HG02571 (cell line): ENCODE results near the gene PBX4.
A peak's percentile ranks its signal among the peaks of the same experiment; 100 is the strongest.

Source experiments
- ATAC-seq: cut with Tn5 transposase; IDR thresholded peaks from one replicate; pipeline ENCODE4 v1.9.1; 2021; ENCODE audit warnings: mild to moderate bottlenecking, moderate library complexity; ENCODE audit not compliant: unreplicated experiment

PBX4 gene

GRCh38 chr19:19649580-19649995 is 31.1 kb upstream of the PBX4 start:
- ATAC-seq, result no peak

- ATAC-seq, result no peak
These were observed 30.7 kb upstream of the PBX4 start for GRCh38 chr19:19649155-19649554.

GRCh38 chr19:19647037-19647835 is 28.7 kb upstream of the PBX4 start:
- ATAC-seq, result no peak

GRCh38 chr19:19645233-19645870 is 26.9 kb upstream of the PBX4 start:
- ATAC-seq, result no peak

- no peak for ATAC-seq
These were observed 25.5 kb upstream of the PBX4 start for GRCh38 chr19:19644054-19644388.

- peak; percentile 71 for ATAC-seq
These were observed 24.9 kb upstream of the PBX4 start, which contains the start of gene GMIP for GRCh38 chr19:19643158-19644053. Gene GMIP, minus strand, starts transcription at chr19:19643657. Its CDS starts 128 bp downstream, at chr19:19643529.

GRCh38 chr19:19642506-19643157 is 24.1 kb upstream of the PBX4 start:
- ATAC-seq, result no peak

GRCh38 chr19:19637523-19638251 is 19.2 kb upstream of the PBX4 start:
- ATAC-seq, result no peak

GRCh38 chr19:19637186-19637522 is 18.7 kb upstream of the PBX4 start:
- ATAC-seq, result no peak

GRCh38 chr19:19636573-19637185 is 18.2 kb upstream of the PBX4 start:
- no peak for ATAC-seq

- no peak for ATAC-seq
These were observed 16.8 kb upstream of the PBX4 start for GRCh38 chr19:19635313-19635702.

- ATAC-seq, result no peak
These were observed 16.2 kb upstream of the PBX4 start for GRCh38 chr19:19634516-19635312.

GRCh38 chr19:19633711-19634515 is 15.4 kb upstream of the PBX4 start:
- ATAC-seq, result no peak

GRCh38 chr19:19632661-19633060 is 14.2 kb upstream of the PBX4 start:
- no peak for ATAC-seq

- ATAC-seq, result no peak
These were observed 12.9 kb upstream of the PBX4 start for GRCh38 chr19:19631346-19631745.

- no peak for ATAC-seq
These were observed 11.9 kb upstream of the PBX4 start for GRCh38 chr19:19630426-19630825.

GRCh38 chr19:19630062-19630414 is 11.6 kb upstream of the PBX4 start:
- ATAC-seq, result no peak

GRCh38 chr19:19628501-19629134 is 10.1 kb upstream of the PBX4 start:
- no peak for ATAC-seq
